ENCODE results near the gene AP5Z1.

The AP5Z1 gene

GRCh38 chr7:4809091-4809591 lies 33.7 kb downstream of the AP5Z1 start:
- Histone ChIP-seq H3K4me3 (ENCODE audit: low read length) (no peak overlapping the region), H3K4me1 (ENCODE audit: insufficient read depth, low read length) (no peaks in the 10 kb centered on the region), H3K9me3 (ENCODE audit: low read length) (peaks cover 9% of the 10 kb centered on the region), H3K36me3 (ENCODE audit: insufficient read depth, low read length) (peaks cover 20% of the 10 kb centered on the region), H2AFZ (ENCODE audit: low read depth, low read length) (no peak overlapping the region), H3K27me3 (ENCODE audit: insufficient read depth, low read length) (no peaks in the 10 kb centered on the region)

GRCh38 chr7:4809666-4810065 lies 34.2 kb downstream of the AP5Z1 start:
- no peaks in the 10 kb centered on the region for H3K27me3 ChIP-seq (ENCODE audit: insufficient read depth, low read length)

DNA sequence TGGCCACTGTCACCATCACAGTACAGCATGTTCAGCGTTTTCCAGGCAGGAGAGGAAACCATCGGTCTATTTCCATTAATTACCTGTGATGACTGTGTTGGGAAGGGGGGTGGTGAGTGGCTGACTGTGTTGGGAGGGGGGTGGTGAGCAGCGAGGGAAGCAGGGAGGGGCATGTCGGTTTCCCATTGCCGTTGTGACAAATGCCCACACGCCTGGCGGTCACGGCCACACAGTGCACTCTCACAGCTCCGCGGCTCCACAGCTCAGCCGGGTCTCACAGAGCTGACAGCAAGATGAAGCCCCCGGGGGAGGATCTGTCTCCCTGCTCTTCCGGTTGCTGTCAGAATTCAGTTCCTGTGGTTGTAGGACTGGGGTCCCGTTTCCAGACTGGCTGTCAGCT lies 39.0 kb downstream of the AP5Z1 start:
- H2AFZ ChIP-seq (ENCODE audit: low read depth, low read length), result no peak overlapping the region
- peaks cover 21% of the 10 kb centered on the region for H3K36me3 ChIP-seq (ENCODE audit: insufficient read depth, low read length)
- no peak overlapping the region for H3K4me3 ChIP-seq (ENCODE audit: low read length)
- H3K27me3 ChIP-seq (ENCODE audit: insufficient read depth, low read length), result no peaks in the 10 kb centered on the region
- H3K9me3 ChIP-seq (ENCODE audit: low read length), result peaks cover 9% of the 10 kb centered on the region
- H3K4me1 ChIP-seq (ENCODE audit: insufficient read depth, low read length), result no peaks in the 10 kb centered on the region

More at GRCh38 chr7:4809666-4810065, 34.2 kb downstream of the AP5Z1 start:
- Histone ChIP-seq H3K9me3 (ENCODE audit: low read length) (peaks cover 9% of the 10 kb centered on the region), H3K4me1 (ENCODE audit: insufficient read depth, low read length) (no peaks in the 10 kb centered on the region), H3K4me3 (ENCODE audit: low read length) (no peak overlapping the region), H2AFZ (ENCODE audit: low read depth, low read length) (no peak overlapping the region), H3K36me3 (ENCODE audit: insufficient read depth, low read length) (peaks cover 24% of the 10 kb centered on the region)

- no peak overlapping the region for H3K4me3 ChIP-seq (ENCODE audit: low read length)
- peaks cover 9% of the 10 kb centered on the region for H3K9me3 ChIP-seq (ENCODE audit: low read length)
- no peak overlapping the region for H2AFZ ChIP-seq (ENCODE audit: low read depth, low read length)
- H3K27me3 ChIP-seq (ENCODE audit: insufficient read depth, low read length), result no peaks in the 10 kb centered on the region
- no peaks in the 10 kb centered on the region for H3K4me1 ChIP-seq (ENCODE audit: insufficient read depth, low read length)
- H3K36me3 ChIP-seq (ENCODE audit: insufficient read depth, low read length), result peaks cover 21% of the 10 kb centered on the region
These were observed 39.7 kb downstream of the AP5Z1 start for GRCh38 chr7:4815121-4815520.

GRCh38 chr7:4815609-4816418 lies 40.4 kb downstream of the AP5Z1 start:
- Histone ChIP-seq H3K4me1 (ENCODE audit: insufficient read depth, low read length) (no peaks in the 10 kb centered on the region), H3K4me3 (ENCODE audit: low read length) (no peak overlapping the region), H3K27me3 (ENCODE audit: insufficient read depth, low read length) (no peaks in the 10 kb centered on the region), H3K9me3 (ENCODE audit: low read length) (peaks cover 9% of the 10 kb centered on the region), H2AFZ (ENCODE audit: low read depth, low read length) (no peak overlapping the region), H3K36me3 (ENCODE audit: insufficient read depth, low read length) (peaks cover 16% of the 10 kb centered on the region)

GRCh38 chr7:4816419-4817080 lies 41.1 kb downstream of the AP5Z1 start:
- H3K36me3 ChIP-seq (ENCODE audit: insufficient read depth, low read length), result peaks cover 16% of the 10 kb centered on the region

GRCh38 chr7:4817178-4817901 lies 41.9 kb downstream of the AP5Z1 start:
- Histone ChIP-seq H3K27me3 (ENCODE audit: insufficient read depth, low read length) (no peaks in the 10 kb centered on the region), H3K4me3 (ENCODE audit: low read length) (no peak overlapping the region), H3K4me1 (ENCODE audit: insufficient read depth, low read length) (no peaks in the 10 kb centered on the region), H3K9me3 (ENCODE audit: low read length) (peaks cover 9% of the 10 kb centered on the region), H3K36me3 (ENCODE audit: insufficient read depth, low read length) (peaks cover 16% of the 10 kb centered on the region), H2AFZ (ENCODE audit: low read depth, low read length) (no peak overlapping the region)

More at GRCh38 chr7:4816419-4817080, 41.1 kb downstream of the AP5Z1 start:
- H3K4me3 ChIP-seq (ENCODE audit: low read length), result no peak overlapping the region
- H3K27me3 ChIP-seq (ENCODE audit: insufficient read depth, low read length), result no peaks in the 10 kb centered on the region
- H3K4me1 ChIP-seq (ENCODE audit: insufficient read depth, low read length), result no peaks in the 10 kb centered on the region
- no peak overlapping the region for H2AFZ ChIP-seq (ENCODE audit: low read depth, low read length)
- peaks cover 9% of the 10 kb centered on the region for H3K9me3 ChIP-seq (ENCODE audit: low read length)

DNA sequence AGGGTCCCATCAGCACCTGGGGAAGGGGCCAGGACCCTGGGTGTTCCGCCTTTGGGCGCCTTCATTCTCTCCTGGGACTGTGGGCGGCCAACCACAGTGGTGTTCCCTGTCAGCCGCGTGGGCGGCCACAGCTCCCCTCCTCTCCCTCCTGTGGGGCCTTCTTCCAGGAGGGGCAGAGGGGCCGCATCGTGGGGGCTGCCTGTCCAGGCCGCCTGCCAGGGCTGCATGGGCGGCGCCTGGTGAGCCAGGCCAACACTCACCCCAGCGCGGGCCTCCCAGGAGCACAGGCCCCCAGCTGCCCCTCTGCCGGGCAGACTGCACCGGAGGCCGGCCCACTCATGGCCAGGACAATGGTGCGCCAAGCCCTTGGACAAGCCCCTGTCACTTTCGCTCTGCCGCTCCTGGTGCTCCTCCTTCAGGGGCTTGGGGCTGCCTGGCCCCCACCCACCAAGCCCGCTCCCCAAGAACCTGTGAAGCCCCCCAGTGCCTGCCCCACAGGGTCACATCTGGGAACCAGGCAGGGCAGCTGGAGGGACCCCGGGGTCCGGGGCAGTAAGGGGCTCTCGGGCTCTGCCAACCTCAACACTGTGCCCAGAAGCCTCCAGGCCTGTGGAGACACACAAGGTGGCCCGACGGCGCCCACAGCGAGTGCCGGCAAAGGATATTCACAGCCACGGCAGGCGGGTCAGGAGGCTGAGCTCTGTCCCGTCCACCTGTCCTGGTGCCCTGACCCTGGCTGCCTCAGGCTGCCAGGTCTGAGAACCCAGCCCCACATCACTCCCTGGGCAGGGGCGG lies 42.8 kb downstream of the AP5Z1 start:
- H3K9me3 ChIP-seq (ENCODE audit: low read length), result peaks cover 4% of the 10 kb centered on the region
- no peaks in the 10 kb centered on the region for H3K27me3 ChIP-seq (ENCODE audit: insufficient read depth, low read length)
- H2AFZ ChIP-seq (ENCODE audit: low read depth, low read length), result no peak overlapping the region
- H3K4me3 ChIP-seq (ENCODE audit: low read length), result no peak overlapping the region
- peaks cover 14% of the 10 kb centered on the region for H3K36me3 ChIP-seq (ENCODE audit: insufficient read depth, low read length)
- H3K4me1 ChIP-seq (ENCODE audit: insufficient read depth, low read length), result no peaks in the 10 kb centered on the region

DNA sequence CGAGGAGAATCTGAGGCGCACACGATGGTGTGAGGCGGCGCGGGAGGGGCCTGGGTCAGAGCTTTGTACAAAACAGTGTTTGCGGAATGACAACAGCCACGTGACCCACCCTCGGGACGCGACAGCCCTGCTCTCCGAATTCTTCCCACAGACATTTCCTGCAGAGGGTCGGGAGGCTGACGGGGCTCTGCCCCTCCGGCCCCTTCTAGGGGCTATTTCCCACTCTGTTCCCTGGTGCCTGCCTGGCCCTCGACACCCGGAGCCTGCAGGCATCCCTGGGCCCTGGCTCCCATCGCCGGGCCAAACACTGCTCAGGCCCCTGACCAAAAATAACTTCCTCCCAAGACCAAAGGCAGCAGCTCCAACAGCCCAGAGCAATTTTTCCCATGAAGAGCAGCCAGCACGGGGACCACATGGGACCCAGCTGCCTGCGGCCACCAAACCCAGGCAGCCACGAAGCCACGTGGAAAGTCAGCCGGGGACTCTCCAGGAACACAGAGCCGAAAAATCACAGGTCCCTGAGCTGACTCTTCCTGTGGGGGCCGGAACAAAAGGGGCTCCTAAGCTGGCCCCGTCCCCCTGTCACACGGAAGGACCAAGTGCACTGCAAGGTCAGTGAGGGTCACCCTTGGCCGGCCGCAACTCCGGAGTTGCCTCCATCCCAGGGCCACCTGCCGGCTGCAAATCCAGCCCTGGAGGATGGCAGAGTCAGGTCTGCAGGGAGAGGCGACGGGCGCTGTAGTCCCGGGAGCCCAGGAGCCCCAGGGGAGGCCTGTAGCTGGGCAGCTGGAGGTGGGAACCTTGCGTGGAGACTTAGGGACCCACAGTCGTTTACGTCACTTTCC lies 44.4 kb downstream of the AP5Z1 start:
- Histone ChIP-seq H3K36me3 (ENCODE audit: insufficient read depth, low read length) (peaks cover 4% of the 10 kb centered on the region), H2AFZ (ENCODE audit: low read depth, low read length) (no peak overlapping the region), H3K27me3 (ENCODE audit: insufficient read depth, low read length) (no peaks in the 10 kb centered on the region), H3K9me3 (ENCODE audit: low read length) (no peaks in the 10 kb centered on the region), H3K4me3 (ENCODE audit: low read length) (no peak overlapping the region), H3K4me1 (ENCODE audit: insufficient read depth, low read length) (no peaks in the 10 kb centered on the region)

- no peak overlapping the region for H3K4me3 ChIP-seq (ENCODE audit: low read length)
- H3K36me3 ChIP-seq (ENCODE audit: insufficient read depth, low read length), result no peaks in the 10 kb centered on the region
- no peaks in the 10 kb centered on the region for H3K27me3 ChIP-seq (ENCODE audit: insufficient read depth, low read length)
- no peaks in the 10 kb centered on the region for H3K9me3 ChIP-seq (ENCODE audit: low read length)
- H3K4me1 ChIP-seq (ENCODE audit: insufficient read depth, low read length), result no peaks in the 10 kb centered on the region
- no peak overlapping the region for H2AFZ ChIP-seq (ENCODE audit: low read depth, low read length)
These were observed 45.1 kb downstream of the AP5Z1 start for GRCh38 chr7:4820405-4820966.

GRCh38 chr7:4820967-4821471 lies 45.6 kb downstream of the AP5Z1 start:
- Histone ChIP-seq H3K36me3 (ENCODE audit: insufficient read depth, low read length) (no peaks in the 10 kb centered on the region), H2AFZ (ENCODE audit: low read depth, low read length) (no peak overlapping the region), H3K4me3 (ENCODE audit: low read length) (no peak overlapping the region), H3K27me3 (ENCODE audit: insufficient read depth, low read length) (no peaks in the 10 kb centered on the region), H3K4me1 (ENCODE audit: insufficient read depth, low read length) (no peaks in the 10 kb centered on the region), H3K9me3 (ENCODE audit: low read length) (no peaks in the 10 kb centered on the region)

Data from neuron (in vitro differentiated cells).